NB4 (cell line): ENCODE results near the gene MOCOS.
"Not testable (repeated sequence)": the region's sequence is repeated elsewhere in the genome, so short reads cannot be mapped to it uniquely, and the experiment has no call there.

ENCODE experiments used
- DNase-seq: peaks from one replicate; pipeline ENCODE4 v3.0.0; 2010; ENCODE audit warnings: low read depth
- H3K4me3 ChIP-seq: one replicate; pipeline ENCODE4 v1.5.1; 2011; ENCODE audit warnings: mild to moderate bottlenecking, low read depth, low read length, moderate library complexity
- MAX ChIP-seq: IDR thresholded peaks from 2 replicates; pipeline ENCODE4 v1.6.1; 2011; ENCODE audit warnings: low read depth, low read length
- MYC ChIP-seq: IDR thresholded peaks from 2 replicates; pipeline ENCODE4 v1.6.1; 2011; ENCODE audit warnings: low read depth, low read length
- POLR2A ChIP-seq: IDR thresholded peaks from 2 replicates; pipeline ENCODE4 v1.6.1; 2011; ENCODE audit warnings: mild to moderate bottlenecking; ENCODE audit not compliant: insufficient read length; ENCODE audit errors: extremely low read depth
- TF ChIP-seq, protein P1 (sequence below): IDR thresholded peaks from one replicate; pipeline ENCODE4 v1.5.1; 2012; ENCODE audit warnings: low read depth, low read length

The MOCOS gene

DNA sequence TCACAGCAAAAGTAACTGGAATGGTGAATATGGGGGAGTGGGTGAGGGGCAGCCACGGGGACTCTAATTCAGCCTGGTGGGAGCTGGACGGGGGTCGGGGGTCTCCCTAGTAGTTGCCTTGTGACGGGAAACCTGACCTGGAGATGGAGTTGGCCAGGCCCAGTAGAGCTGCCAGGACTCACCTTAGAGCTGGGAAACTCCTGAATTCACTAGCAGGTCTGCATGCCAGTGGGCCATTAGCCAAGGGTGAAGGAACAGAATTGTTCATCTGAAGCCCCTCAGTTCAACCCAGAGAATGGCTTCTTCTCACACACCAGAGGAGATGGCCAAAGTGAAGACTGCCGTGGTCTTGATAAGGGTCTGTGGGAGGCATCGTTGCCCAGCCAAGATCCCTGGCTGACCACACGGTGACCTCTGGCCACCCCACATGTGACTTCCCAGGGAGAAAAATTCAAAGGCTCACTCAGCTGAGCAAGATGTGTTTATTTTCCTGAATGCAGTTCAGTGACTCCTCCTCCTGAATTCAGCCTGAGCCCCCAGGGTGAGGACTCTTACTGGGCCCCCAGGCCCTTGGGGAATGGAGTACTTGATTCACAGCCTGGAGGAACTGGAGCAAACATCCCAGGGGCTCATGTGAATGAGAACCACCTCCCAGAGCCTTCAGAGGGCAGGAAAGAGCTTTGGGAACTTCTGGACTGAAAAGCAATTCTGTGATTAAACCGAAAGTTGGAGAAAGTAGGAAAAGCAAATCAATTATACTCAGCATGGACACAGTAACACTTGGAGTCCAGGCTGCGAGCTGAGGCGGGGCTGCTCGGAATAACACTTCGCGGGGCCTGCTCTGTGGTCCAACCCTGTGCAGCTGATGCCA, 25.2 kb downstream of the MOCOS start:
- H3K4me3 ChIP-seq: no peak overlapping the region
- no peak for TF ChIP-seq MYC
- TF ChIP-seq, protein P1, sequence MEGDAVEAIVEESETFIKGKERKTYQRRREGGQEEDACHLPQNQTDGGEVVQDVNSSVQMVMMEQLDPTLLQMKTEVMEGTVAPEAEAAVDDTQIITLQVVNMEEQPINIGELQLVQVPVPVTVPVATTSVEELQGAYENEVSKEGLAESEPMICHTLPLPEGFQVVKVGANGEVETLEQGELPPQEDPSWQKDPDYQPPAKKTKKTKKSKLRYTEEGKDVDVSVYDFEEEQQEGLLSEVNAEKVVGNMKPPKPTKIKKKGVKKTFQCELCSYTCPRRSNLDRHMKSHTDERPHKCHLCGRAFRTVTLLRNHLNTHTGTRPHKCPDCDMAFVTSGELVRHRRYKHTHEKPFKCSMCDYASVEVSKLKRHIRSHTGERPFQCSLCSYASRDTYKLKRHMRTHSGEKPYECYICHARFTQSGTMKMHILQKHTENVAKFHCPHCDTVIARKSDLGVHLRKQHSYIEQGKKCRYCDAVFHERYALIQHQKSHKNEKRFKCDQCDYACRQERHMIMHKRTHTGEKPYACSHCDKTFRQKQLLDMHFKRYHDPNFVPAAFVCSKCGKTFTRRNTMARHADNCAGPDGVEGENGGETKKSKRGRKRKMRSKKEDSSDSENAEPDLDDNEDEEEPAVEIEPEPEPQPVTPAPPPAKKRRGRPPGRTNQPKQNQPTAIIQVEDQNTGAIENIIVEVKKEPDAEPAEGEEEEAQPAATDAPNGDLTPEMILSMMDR: no peak
- TF ChIP-seq POLR2A: no peak
- no peak for TF ChIP-seq MAX
- DNase-seq: no peak

DNA sequence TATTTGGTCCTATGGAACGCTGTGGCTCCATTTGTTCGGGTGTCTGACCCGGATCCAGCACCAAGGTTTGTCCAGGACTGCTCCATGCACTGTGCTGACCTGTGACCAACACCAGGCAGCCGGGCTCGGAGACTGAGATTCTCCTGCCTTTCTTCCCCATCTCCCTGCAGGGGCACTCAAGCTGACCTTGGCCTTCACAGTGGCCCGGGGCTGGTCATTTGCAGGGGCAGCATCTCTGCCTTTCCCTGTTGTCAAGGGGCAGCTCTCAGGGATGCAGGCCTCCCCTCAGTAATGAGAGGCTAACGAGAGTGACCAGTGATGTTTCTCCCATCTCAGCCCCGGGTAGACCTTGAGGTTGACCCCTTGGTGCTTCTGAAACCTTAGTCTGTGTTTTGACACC, 27.5 kb downstream of the MOCOS start:
- no peak overlapping the region for H3K4me3 ChIP-seq
- DNase-seq: no peak
- TF ChIP-seq MAX: no peak
- no peak for TF ChIP-seq MYC
- no peak for TF ChIP-seq POLR2A
- TF ChIP-seq, protein P1: no peak

DNA sequence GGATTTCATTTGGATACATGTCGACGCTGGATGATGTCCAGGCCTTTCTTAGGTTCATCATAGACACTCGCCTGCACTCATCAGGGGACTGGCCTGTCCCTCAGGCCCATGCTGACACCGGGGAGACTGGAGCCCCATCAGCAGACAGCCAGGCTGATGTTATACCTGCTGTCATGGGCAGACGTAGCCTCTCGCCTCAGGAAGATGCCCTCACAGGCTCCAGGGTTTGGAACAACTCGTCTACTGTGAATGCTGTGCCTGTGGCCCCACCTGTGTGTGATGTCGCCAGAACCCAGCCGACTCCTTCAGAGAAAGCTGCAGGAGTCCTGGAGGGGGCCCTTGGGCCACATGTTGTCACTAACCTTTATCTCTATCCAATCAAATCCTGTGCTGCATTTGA, 28.3 kb downstream of the MOCOS start:
- H3K4me3 ChIP-seq: no peak overlapping the region
- TF ChIP-seq MYC (no peak), POLR2A (no peak), MAX (no peak)
- TF ChIP-seq, protein P1: no peak
- DNase-seq: no peak

- H3K4me3 ChIP-seq: no peak overlapping the region
- DNase-seq: no peak
- TF ChIP-seq, protein P1: no peak
- TF ChIP-seq MAX: no peak
- no peak for TF ChIP-seq POLR2A
- no peak for TF ChIP-seq MYC
Observed at GRCh38 chr18:36217348-36217747, 30.1 kb downstream of the MOCOS start.

- DNase-seq: no peak
- no peak for TF ChIP-seq MAX
- H3K4me3 ChIP-seq: no peak overlapping the region
Observed at GRCh38 chr18:36229188-36229587, 41.9 kb downstream of the MOCOS start.

GRCh38 chr18:36240510-36240909, 53.2 kb downstream of the MOCOS start:
- H3K4me3 ChIP-seq, DNase-seq: not testable (repeated sequence)

- TF ChIP-seq MYC (no peak), MAX (no peak), POLR2A (no peak)
- TF ChIP-seq, protein P1: no peak
- no peak for DNase-seq
- no peak overlapping the region for H3K4me3 ChIP-seq
Observed at GRCh38 chr18:36241831-36242230, 54.5 kb downstream of the MOCOS start.
